ENCODE measurements around the gene TMEM178A.
"Not testable (repeated sequence)": the region's sequence is repeated elsewhere in the genome, so short reads cannot be mapped to it uniquely, and the experiment has no call there.

The TMEM178A gene

GRCh38 chr2:39649511-39649910, 16.2 kb upstream of the TMEM178A start:
- DNase-seq, result no peak

GRCh38 chr2:39650468-39650867, 15.2 kb upstream of the TMEM178A start:
- DNase-seq, result no peak

- DNase-seq, result not testable (repeated sequence)
Measured at GRCh38 chr2:39656215-39656614, 9.5 kb upstream of the TMEM178A start.

GRCh38 chr2:39657287-39657937, 8.3 kb upstream of the TMEM178A start:
- no peak for DNase-seq

- DNase-seq, result no peak
Measured at GRCh38 chr2:39658371-39658770, 7.3 kb upstream of the TMEM178A start.

- DNase-seq, result no peak
Measured at GRCh38 chr2:39659765-39660611, 5.7 kb upstream of the TMEM178A start.

GRCh38 chr2:39660612-39661236, 5.0 kb upstream of the TMEM178A start:
- no peak for DNase-seq

- no peak for DNase-seq
Measured at GRCh38 chr2:39661826-39662225, 3.9 kb upstream of the TMEM178A start.

- DNase-seq, result no peak
Measured at GRCh38 chr2:39663187-39663930, 2.4 kb upstream of the TMEM178A start.

GRCh38 chr2:39664232-39664887, 1.4 kb upstream of the TMEM178A start:
- DNase-seq, result no peak

- no peak for DNase-seq
Measured at GRCh38 chr2:39664888-39665591, 677 bp upstream of the TMEM178A start.

- DNase-seq, result peak; percentile 27
Measured at GRCh38 chr2:39666491-39667101, 879 bp downstream of the TMEM178A start.

GRCh38 chr2:39667104-39667885, 1.6 kb downstream of the TMEM178A start:
- no peak for DNase-seq

- DNase-seq, result no peak
Measured at GRCh38 chr2:39667886-39668276, 2.2 kb downstream of the TMEM178A start.

- no peak for DNase-seq
Measured at GRCh38 chr2:39668576-39669080, 2.9 kb downstream of the TMEM178A start.

- no peak for DNase-seq
Measured at GRCh38 chr2:39671604-39672003, 5.9 kb downstream of the TMEM178A start.

GRCh38 chr2:39673018-39673417, 7.3 kb downstream of the TMEM178A start:
- no peak for DNase-seq

- DNase-seq, result no peak
Measured at GRCh38 chr2:39676342-39676741, 10.6 kb downstream of the TMEM178A start.

- no peak for DNase-seq
Measured at GRCh38 chr2:39678170-39678569, 12.5 kb downstream of the TMEM178A start.

- no peak for DNase-seq
Measured at GRCh38 chr2:39679805-39680204, 14.1 kb downstream of the TMEM178A start.

Data from NCI-H1092 treated with DMSO at 0.1 percent for 48 hours (cell line).